GM19099 (cell line): Measurements from ENCODE around the gene OR12D2.

Experiments
- POLR2A ChIP-seq: IDR thresholded peaks from 3 replicates; pipeline ENCODE4 v1.6.1; 2011; ENCODE audit warnings: low read depth; ENCODE audit not compliant: insufficient read length; ENCODE audit errors: extremely low read depth

OR12D2 gene

GRCh38 chr6:29395331-29395730, at the start of gene OR12D2:
Gene OR12D2 (plus strand): TSS chr6:29395631. CDS start chr6:29396700, 1,069 bp downstream.
- no peak for TF ChIP-seq POLR2A

GRCh38 chr6:29354980-29355379, 40.5 kb upstream of the OR12D2 start:
- TF ChIP-seq POLR2A = no peak

- TF ChIP-seq POLR2A = no peak
These were observed 39.8 kb upstream of the OR12D2 start for GRCh38 chr6:29355603-29356002.

GRCh38 chr6:29368765-29369164, 26.7 kb upstream of the OR12D2 start, which contains the start of gene OR5V1:
Gene OR5V1 (minus strand): TSS chr6:29368865. CDS start chr6:29356195, 12,670 bp downstream.
- no peak for TF ChIP-seq POLR2A

- TF ChIP-seq POLR2A = no peak
These were observed 20.2 kb upstream of the OR12D2 start, which contains the start of gene OR12D3 for GRCh38 chr6:29375191-29375590. Gene OR12D3 (minus strand): TSS chr6:29375291. CDS start chr6:29375287, 4 bp downstream.

- TF ChIP-seq POLR2A = no peak
These were observed 19.4 kb upstream of the OR12D2 start for GRCh38 chr6:29376003-29376402.

GRCh38 chr6:29388533-29388932, 6.9 kb upstream of the OR12D2 start:
- TF ChIP-seq POLR2A = no peak

- TF ChIP-seq POLR2A = no peak
These were observed 4.1 kb downstream of the OR12D2 start for GRCh38 chr6:29399525-29399924.

- TF ChIP-seq POLR2A = no peak
These were observed 8.4 kb downstream of the OR12D2 start for GRCh38 chr6:29403801-29404200.

- TF ChIP-seq POLR2A = no peak
These were observed 19.2 kb downstream of the OR12D2 start, which contains the start of gene OR12D1 for GRCh38 chr6:29414588-29414987. Gene OR12D1 (plus strand): TSS chr6:29414928.

- no peak for TF ChIP-seq POLR2A
These were observed 24.1 kb downstream of the OR12D2 start for GRCh38 chr6:29419516-29419915.

- no peak for TF ChIP-seq POLR2A
These were observed 28.7 kb downstream of the OR12D2 start for GRCh38 chr6:29424168-29424567.

- no peak for TF ChIP-seq POLR2A
These were observed 29.1 kb downstream of the OR12D2 start for GRCh38 chr6:29424575-29424974.

GRCh38 chr6:29425075-29425474, 29.6 kb downstream of the OR12D2 start:
- no peak for TF ChIP-seq POLR2A

GRCh38 chr6:29426654-29427053, 31.2 kb downstream of the OR12D2 start:
- TF ChIP-seq POLR2A = no peak

- TF ChIP-seq POLR2A = no peak
These were observed 43.6 kb downstream of the OR12D2 start, which contains the start of gene OR10C1 for GRCh38 chr6:29439006-29439405. Gene OR10C1 (plus strand): TSS chr6:29439306. CDS start chr6:29440016, 710 bp downstream.

- no peak for TF ChIP-seq POLR2A
These were observed 47.3 kb downstream of the OR12D2 start for GRCh38 chr6:29442719-29443118.
